A549 (cell line): ENCODE results near the gene CLCN3. TPM values are rescaled to one million over a fixed set of nuclear protein-coding genes. Genes with fewer than 3 reads are reported as not detected.

Experiments
- ATAC-seq, 2 experiments: fragments of 200-7000 bp in 1 of 2; fragments of >200 bp in 1 of 2; cut with Nextera tagmentation in 1 of 2; cut with Tn5 transposase in 1 of 2; 3 replicates each; pipeline versions ENCODE4 v1.8.0 to v1.9.1; 2018 to 2020; ENCODE audit warnings: mild to moderate bottlenecking in 1 of 2, moderate library complexity in 1 of 2
- CTCF ChIA-PET: fragments of 300-600 bp; sonication (Branson Sonifier 250); formaldehyde crosslinking; extraction: SDS; loops from one replicate; lab custom pipeline; 2021; ENCODE audit warnings: antibody characterized with exemption, inconsistent platforms; lab: Yijun Ruan, JAX
- POLR2A ChIA-PET: fragments of 350-600 bp; formaldehyde crosslinking; extraction: SDS; loops from one replicate; lab custom pipeline; 2021; ENCODE audit warnings: antibody characterized with exemption, inconsistent platforms; lab: Yijun Ruan, JAX
- DNase-seq, 2 experiments: peaks; one replicate each; pipeline versions ENCODE4 v3.0.0 to v3.0.0-alpha.2; 2011 to 2016; ENCODE audit warnings: low read depth in 1 of 2, low spot score in 1 of 2
- FAIRE-seq: peaks from 2 replicates; lab custom pipeline; 2011; peaks lifted over from hg19 to GRCh38; lab: Jason Lieb, UNC
- H3K27ac ChIP-seq, 2 experiments: fragments of >200 bp; sonication (Bioruptor Twin); formaldehyde crosslinking; 3 replicates each; pipeline ENCODE4 v1.5.1; 2016 to 2017
- H3K4me1 ChIP-seq: fragments of >200 bp; sonication (Bioruptor Twin); formaldehyde crosslinking; 3 replicates; pipeline ENCODE4 v1.6.1; 2016
- H3K4me2 ChIP-seq: fragments of >200 bp; sonication (Bioruptor Twin); formaldehyde crosslinking; 3 replicates; pipeline ENCODE4 v1.6.1; 2016
- H3K4me3 ChIP-seq: fragments of >200 bp; sonication (Bioruptor Twin); formaldehyde crosslinking; 3 replicates; pipeline ENCODE4 v1.5.1; 2016
- H3K9me3 ChIP-seq: fragments of >200 bp; sonication (Bioruptor Twin); formaldehyde crosslinking; 3 replicates; pipeline ENCODE4 v1.6.1; 2016
- CHD2 ChIP-seq: fragments of 150-350 bp; IDR thresholded peaks from 2 replicates; pipeline ENCODE4 v1.6.1; 2014; ENCODE audit warnings: low read length; ENCODE audit not compliant: partially characterized antibody
- CHD4 ChIP-seq: fragments of 200-600 bp; sonication (generic); IDR thresholded peaks from 2 replicates; pipeline ENCODE4 v1.6.1; 2016; ENCODE audit warnings: antibody characterized with exemption, mild to moderate bottlenecking, borderline replicate concordance
- EHF ChIP-seq: fragments of 250-450 bp; sonication (Bioruptor Pico); IDR thresholded peaks from 2 replicates; pipeline ENCODE4 v1.5.0; 2020; ENCODE audit warnings: mild to moderate bottlenecking
- EHMT2 ChIP-seq: fragments of 200-600 bp; sonication (generic); IDR thresholded peaks from 2 replicates; pipeline ENCODE4 v1.6.1; 2016; ENCODE audit warnings: antibody characterized with exemption, low read depth, mild to moderate bottlenecking, moderate library complexity
- ELK1 ChIP-seq: fragments of 150-350 bp; IDR thresholded peaks from 2 replicates; pipeline ENCODE4 v1.6.1; 2014; ENCODE audit warnings: low read depth, mild to moderate bottlenecking, low read length
- FOSB ChIP-seq: fragments of 250-450 bp; sonication (Bioruptor Pico); IDR thresholded peaks from 2 replicates; pipeline ENCODE4 v1.5.0; 2020; ENCODE audit warnings: mild to moderate bottlenecking, moderate library complexity
- GATA3 ChIP-seq: IDR thresholded peaks from 2 replicates; pipeline ENCODE4 v1.6.1; 2012; ENCODE audit warnings: borderline replicate concordance
- HEYL ChIP-seq: fragments of 250-450 bp; sonication (Bioruptor Pico); IDR thresholded peaks from 2 replicates; pipeline ENCODE4 v1.8.0; 2021; ENCODE audit warnings: mild to moderate bottlenecking, moderate library complexity
- HOXA7 ChIP-seq: fragments of 250-450 bp; sonication (Bioruptor Pico); IDR thresholded peaks from 2 replicates; pipeline ENCODE4 v1.5.0; 2020; ENCODE audit warnings: mild to moderate bottlenecking, moderate library complexity
- JUN ChIP-seq, 2 experiments: fragments of >200 bp; sonication (Bioruptor Twin); formaldehyde crosslinking; IDR thresholded peaks; 2 replicates in 1 of 2; 3 replicates in 1 of 2; pipeline ENCODE4 v1.6.1; 2016 to 2017
- KDM5A ChIP-seq: fragments of 200-600 bp; sonication (generic); IDR thresholded peaks from 2 replicates; pipeline ENCODE4 v1.6.1; 2016; ENCODE audit warnings: antibody characterized with exemption, mild to moderate bottlenecking
- NR3C1 ChIP-seq: fragments of >200 bp; sonication (Bioruptor Twin); formaldehyde crosslinking; IDR thresholded peaks from 3 replicates; pipeline ENCODE4 v1.6.1; 2017
- PHF8 ChIP-seq: fragments of 200-600 bp; sonication (generic); IDR thresholded peaks from 2 replicates; pipeline ENCODE4 v1.6.1; 2016; ENCODE audit warnings: low read depth, mild to moderate bottlenecking, antibody characterized with exemption, moderate library complexity, borderline replicate concordance
- POLR2A ChIP-seq: IDR thresholded peaks from 2 replicates; pipeline ENCODE4 v1.6.1; 2012; ENCODE audit warnings: mild to moderate bottlenecking, low read length
- POLR2AphosphoS2 ChIP-seq: conservative IDR thresholded peaks from 2 replicates; pipeline ENCODE4 v1.6.1; 2012; ENCODE audit warnings: low read length, improper control_type of control experiment, inconsistent platforms
- REST ChIP-seq: fragments of 200-600 bp; sonication (generic); IDR thresholded peaks from 2 replicates; pipeline ENCODE4 v1.6.1; 2016; ENCODE audit warnings: antibody characterized with exemption, mild to moderate bottlenecking, moderate library complexity
- SREBF2 ChIP-seq: fragments of 450-650 bp; IDR thresholded peaks from 2 replicates; pipeline ENCODE4 v1.6.1; 2014; ENCODE audit warnings: mild to moderate bottlenecking, moderate library complexity
- TP53 ChIP-seq: fragments of 250-450 bp; sonication (Bioruptor Pico); IDR thresholded peaks from 2 replicates; pipeline ENCODE4 v1.5.0; 2021; ENCODE audit warnings: mild to moderate bottlenecking, moderate library complexity
- ZC3H11A ChIP-seq: fragments of 450-650 bp; IDR thresholded peaks from 2 replicates; pipeline ENCODE4 v1.6.1; 2014; ENCODE audit warnings: antibody characterized with exemption, mild to moderate bottlenecking
- WGBS: methylation state at CpG from one replicate; pipeline ENCODE4 v1.1.6; 2017; ENCODE audit errors: missing lambda C conversion rate; 5-methylcytosine and 5-hydroxymethylcytosine counted together
- polyA plus RNA-seq, 4 experiments: library from polyadenylated mRNA; depleted of rRNA in 3 of 4; stranded (reverse); fragments of >200 nt; fragmentation: RNase III in 1 of 4; extraction: RNeasy Plus Mini Kit Qiagen cat#74134 plus additional on column Dnase treatment in 1 of 4; gene quantifications; 2 replicates in 3 of 4; 3 replicates in 1 of 4; pipeline ENCODE4 v1.2.3, GENCODE V29; 2011 to 2017

Gene CLCN3
- polyA plus RNA-seq, 2 of the 4 experiments (the other 2 are of a cell fraction) = 18.8 to 53.6 TPM

- ATAC-seq (no peak), DNase-seq (no peak), FAIRE-seq (no peak)
- ChIA-PET CTCF (no interaction called here), POLR2A (no interaction called here)
- Histone ChIP-seq H3K4me1 (peaks cover 11% of the 10 kb centered on the region; the same call in 2 of the 3 replicates), H3K27ac (peak overlapping the region in 1 of 2 experiments; percentile 59; a peak in 2 of 6 replicates), H3K4me2 (0 out of 3 replicates have a peak overlapping the region, but pooled peaks have one; percentile 9), H3K4me3 (no peak overlapping the region), H3K9me3 (no peaks in the 10 kb centered on the region)
- whole genome bisulfite sequencing = 98% methylated on average over 1 of the region's 1 CpG
- no peak for TF ChIP-seq EHF (CRISPR knock-in tag)
- TF ChIP-seq FOSB = no peak
- TF ChIP-seq NR3C1 = no peak
- TF ChIP-seq HOXA7 = no peak
- TF ChIP-seq ZC3H11A = no peak
- no peak for TF ChIP-seq CHD4
- no peak for TF ChIP-seq TP53 (CRISPR knock-in tag)
- TF ChIP-seq SREBF2 = no peak
- TF ChIP-seq GATA3 = no peak
- no peak for TF ChIP-seq ELK1
- TF ChIP-seq HEYL (CRISPR knock-in tag) = no peak
- no peak for TF ChIP-seq POLR2A
- TF ChIP-seq POLR2AphosphoS2 = no peak
Observed at GRCh38 chr4:169604903-169605331, 15.5 kb upstream of the CLCN3 start.

- POLR2A ChIA-PET = no interaction called here
- H3K4me2 ChIP-seq = peak overlapping the region; percentile 83
- CTCF ChIA-PET = no interaction called here
- WGBS = 63% methylated on average over 4 of the region's 4 CpGs
- H3K27ac ChIP-seq = no peak overlapping the region
- H3K4me1 ChIP-seq = peaks cover 12% of the 10 kb centered on the region; the same call in 1 of the 3 replicates
- DNase-seq (no peak), ATAC-seq (no peak), FAIRE-seq (no peak)
- TF ChIP-seq JUN (IDR thresholded peaks at IDR 0.05) (no peak), FOSB (no peak), CHD2 (no peak), ZC3H11A (no peak), CHD4 (no peak), KDM5A (no peak), EHMT2 (no peak), POLR2A (no peak), PHF8 (no peak), REST (no peak)
- H3K4me3 ChIP-seq = peak overlapping the region; percentile 78; the same call in 1 of the 3 replicates
- H3K9me3 ChIP-seq = no peaks in the 10 kb centered on the region
Observed at GRCh38 chr4:169611157-169611556, 9.2 kb upstream of the CLCN3 start.
